HG03457 (cell line): ENCODE results near the gene ADAM12.

Experiments used
- ATAC-seq: cut with Tn5 transposase; IDR thresholded peaks from one replicate; pipeline ENCODE4 v1.9.1; 2021; ENCODE audit warnings: moderate number of reproducible peaks; ENCODE audit not compliant: unreplicated experiment

The ADAM12 gene

DNA sequence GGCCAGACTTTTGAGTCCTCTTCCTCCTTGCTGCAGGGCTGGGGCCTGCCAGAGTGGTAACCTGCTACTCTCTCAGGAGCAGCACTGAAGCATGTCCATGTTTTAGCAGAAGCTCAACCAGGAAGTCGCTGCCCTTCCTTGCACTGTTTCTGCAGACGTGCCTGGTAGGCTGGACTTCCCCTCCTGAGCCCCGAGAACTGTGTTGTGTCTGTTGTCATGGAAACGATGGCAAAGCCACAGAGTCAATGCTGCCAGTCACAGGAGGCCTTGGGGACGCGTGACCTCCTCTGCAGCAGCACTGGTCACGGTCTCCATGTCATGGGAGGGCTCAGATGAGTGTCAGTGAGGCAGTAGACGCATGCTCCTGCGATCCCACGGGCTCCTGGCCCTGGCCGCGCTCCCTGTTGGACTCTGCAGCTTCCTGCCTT is 346.5 kb downstream of the ADAM12 start:
- ATAC-seq = peak; percentile 100

DNA sequence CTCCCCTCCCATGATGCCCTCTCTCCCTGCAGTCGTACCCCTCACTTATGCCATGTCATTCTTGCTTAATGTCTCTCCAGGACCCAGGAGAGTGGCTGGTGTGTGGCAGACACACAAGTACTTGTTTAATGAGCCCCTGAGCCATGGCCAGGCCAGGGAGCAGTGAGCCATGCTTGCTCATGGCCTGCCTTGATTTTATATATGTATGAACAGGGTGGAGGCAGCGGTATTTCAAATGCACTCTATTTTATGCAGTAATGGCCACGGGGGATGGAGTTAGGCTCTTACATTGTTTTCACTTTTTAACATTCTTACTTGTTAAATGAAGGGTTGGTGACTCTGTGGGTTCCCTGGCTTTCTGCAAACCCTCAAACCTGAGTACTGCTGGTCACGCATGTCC is 347.2 kb downstream of the ADAM12 start:
- ATAC-seq = no peak

DNA sequence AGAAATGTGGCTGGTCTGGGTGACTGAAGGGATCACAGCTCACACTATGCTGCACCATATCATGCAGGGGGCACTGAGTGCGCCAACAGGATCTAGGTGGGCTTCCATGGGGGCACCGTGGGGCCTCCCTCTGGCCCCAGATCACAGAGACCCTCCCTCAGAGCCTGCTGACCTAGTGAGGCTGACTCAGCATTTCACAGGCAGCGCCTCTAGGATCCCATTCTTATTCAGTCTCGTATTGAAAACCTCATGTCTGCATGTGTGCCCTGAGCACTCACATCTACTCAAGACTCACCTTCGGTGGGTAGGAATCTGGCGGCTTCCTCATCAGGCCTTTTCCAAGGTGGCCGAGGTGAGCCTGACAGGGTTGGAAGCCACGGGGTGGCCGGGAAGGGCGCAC is 350.3 kb downstream of the ADAM12 start:
- no peak for ATAC-seq

DNA sequence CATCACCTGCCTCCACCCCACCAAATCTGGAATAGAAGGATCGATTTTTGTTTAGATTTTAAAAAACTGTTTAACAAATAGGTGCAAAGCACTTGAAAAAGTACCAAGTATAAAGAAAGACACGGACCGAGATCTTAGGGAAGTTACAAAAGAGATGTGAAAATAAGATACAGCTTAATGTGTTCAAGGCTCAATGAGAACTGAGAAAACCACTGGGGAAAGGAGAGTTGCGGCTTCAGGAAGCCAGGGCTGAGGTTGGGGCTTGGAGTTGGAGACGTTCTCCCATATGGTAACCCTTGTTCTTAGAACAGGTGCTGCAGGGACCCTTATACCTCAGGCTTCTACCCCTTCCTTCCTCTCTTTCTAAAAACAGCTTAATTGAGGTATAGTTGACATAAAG is 351.8 kb downstream of the ADAM12 start:
- no peak for ATAC-seq

DNA sequence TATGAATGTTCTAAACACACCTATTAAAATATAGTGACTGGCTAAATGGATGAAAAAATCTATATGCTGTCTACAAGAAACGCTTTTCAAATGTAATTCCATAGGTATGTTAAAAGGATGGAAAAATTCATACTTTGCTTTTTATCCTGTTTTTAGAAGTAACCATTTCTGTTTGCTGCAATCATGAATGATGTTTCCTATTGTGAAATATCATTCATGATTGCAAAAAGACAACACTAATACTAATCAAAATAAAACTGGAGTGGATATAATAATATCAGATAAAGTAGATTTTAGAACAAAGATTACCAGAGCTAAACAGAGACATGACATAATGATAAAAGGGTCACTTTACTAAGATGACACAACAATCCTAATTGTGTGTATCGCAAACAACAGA is 353.7 kb downstream of the ADAM12 start:
- no peak for ATAC-seq

DNA sequence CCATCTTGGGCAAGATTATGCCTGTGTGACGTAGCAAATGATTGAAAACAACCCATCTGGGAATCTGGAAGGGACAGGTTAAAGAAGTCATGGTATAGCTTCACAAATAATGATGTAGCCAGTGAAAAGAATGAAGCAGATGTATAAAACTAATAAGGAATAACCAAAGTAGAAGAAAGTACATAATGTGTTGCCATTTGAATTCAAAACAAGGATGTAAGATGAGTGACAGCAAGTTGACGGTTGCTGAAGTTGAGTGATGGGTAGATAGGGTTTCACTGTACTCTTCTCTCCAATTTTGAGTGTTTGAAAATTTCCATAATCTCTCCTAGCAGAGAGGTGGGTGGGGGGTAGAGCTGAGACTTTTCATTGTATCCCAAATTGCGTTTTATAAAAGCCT is 358.3 kb downstream of the ADAM12 start:
- ATAC-seq = no peak

DNA sequence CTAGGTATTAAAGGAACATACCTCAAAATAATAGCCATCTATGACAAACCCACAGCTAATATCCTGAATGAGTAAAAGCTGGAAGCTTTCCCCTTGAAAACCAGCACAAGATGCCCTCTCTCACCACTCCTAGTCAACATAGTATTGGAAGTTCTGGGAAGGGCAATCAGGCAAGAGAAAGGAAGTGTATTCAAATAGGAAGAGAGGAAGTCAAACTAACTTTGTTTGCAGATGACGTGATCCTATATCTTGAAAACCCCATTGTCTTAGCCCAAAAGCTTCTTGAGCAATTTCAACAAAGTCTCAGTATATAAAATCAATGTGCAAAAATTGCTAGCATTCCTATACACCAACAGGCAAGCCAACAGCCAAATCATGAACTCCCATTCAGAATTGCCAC is 360.6 kb downstream of the ADAM12 start:
- no peak for ATAC-seq

DNA sequence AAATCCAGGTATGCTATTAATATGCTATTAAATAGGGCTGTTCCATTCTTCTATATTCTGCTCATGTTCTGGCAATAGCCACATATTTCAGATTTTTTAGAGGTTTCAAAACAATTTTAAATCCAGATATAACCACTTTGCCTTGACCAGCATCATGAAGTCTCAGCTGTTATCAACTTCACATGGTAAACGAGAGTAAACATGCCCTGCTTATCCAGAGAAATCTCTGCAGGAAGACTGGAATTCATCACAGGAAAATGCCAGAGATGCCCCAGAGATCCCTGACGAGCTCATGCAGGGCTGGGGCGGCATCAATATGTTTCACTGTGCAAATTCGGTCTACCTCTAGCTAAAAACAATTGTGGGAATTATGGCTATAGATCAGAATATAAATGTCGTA is 365.4 kb downstream of the ADAM12 start:
- ATAC-seq = no peak

DNA sequence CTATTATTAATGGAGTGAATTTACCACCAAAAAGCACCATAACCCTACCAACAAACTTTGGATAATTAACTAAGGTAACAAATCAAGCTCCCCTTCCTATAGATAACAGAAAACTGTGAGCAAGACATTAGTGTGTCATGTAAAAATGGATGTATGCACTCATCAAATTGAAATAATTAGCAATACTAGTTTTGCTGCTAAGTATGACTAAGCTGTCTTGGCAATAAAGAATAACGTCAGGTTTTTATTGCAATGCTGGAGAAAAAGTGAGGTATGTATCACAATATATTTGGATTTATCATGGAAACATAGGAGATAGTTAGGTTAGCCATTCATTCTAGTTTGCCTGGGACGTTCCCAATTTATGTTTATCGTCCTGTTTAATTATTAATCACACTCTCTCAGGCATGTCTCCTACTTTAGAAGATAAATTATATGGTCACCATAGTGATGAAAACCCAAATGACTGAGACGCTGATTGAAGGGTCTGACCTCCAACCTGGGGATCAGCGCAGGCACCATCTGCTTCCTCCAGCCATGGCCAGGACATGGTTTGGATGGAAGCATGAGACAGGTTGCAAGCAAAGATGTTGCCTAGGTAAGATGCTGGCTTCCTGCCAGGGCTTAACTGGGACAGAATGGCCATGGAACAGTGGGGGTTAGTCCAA is 366.3 kb downstream of the ADAM12 start:
- no peak for ATAC-seq

DNA sequence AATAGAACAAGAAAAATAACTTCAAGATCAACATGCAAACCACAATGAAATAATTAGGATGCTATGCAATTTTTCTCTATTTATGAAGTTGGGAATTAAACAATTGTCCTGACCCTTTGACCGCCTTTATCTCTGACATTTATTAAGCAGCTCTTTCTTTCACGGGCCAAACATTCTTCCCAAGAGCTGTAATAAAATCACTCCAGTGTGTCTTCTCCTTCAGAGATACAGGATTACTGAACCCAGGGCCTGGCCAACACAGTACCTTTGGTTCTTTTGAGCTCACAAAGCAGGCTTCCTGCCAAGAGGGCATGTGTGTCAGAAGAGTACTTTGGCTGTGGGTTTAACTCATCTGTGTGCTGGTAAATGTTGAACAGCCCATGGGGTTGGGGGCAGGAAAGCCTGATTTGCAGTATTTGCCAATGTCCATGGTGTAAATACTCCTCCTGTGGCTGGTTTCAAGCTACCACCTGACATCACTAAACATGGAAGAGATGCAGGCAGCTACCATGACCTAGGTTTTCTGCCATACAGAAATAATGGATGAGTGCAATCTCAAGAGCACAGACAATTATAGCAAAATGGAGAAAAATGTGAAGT is 370.2 kb downstream of the ADAM12 start:
- ATAC-seq = no peak

DNA sequence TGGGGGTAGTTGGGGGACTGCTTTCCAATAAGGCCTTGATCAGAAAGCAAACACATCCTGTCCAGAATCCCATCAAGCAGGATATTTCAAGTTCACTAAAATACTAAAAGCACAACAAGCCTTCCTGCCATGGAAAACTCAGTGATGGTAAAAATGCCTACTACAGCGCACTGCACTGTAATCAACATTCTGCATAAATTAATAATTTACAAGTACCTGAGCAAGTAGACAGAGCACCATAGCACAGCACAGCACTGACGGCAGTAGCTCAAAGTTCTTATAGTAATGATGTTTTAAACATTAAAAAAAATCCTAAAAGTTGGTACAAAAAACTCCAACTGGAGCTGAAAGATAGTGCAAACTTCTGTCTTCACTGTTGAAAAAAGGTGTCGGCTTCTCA is 371.4 kb downstream of the ADAM12 start:
- ATAC-seq = no peak

DNA sequence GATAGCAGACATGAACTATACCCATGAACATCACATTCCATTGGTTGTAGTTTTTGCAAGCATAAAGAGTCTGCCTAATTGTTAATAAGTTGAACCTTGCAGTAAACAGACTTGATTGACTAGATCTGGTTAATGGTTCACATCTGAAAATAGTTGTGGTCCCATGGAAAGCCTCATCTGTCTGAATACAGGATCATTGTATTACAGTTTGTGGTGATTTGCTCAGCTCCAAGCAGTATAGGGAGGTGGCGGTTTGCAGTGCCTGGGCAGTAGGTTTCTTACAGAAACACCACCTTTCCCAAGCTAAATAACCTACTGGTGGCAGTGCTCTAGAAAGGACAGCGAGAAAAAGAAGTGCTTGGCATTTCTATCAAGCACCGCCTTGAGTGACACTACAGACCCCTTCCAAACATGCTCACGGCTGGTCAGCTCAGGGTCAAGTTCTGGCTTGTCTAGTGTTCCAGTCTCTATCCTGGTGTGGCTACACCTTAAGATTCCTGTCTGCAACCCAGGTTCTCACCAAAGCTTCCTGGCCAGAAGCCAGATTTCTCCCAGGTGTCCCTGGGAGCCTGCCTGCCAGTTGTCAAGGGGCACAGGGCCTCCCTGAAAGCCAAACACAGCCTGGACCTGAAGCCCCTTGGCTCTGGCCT is 372.0 kb downstream of the ADAM12 start:
- no peak for ATAC-seq

DNA sequence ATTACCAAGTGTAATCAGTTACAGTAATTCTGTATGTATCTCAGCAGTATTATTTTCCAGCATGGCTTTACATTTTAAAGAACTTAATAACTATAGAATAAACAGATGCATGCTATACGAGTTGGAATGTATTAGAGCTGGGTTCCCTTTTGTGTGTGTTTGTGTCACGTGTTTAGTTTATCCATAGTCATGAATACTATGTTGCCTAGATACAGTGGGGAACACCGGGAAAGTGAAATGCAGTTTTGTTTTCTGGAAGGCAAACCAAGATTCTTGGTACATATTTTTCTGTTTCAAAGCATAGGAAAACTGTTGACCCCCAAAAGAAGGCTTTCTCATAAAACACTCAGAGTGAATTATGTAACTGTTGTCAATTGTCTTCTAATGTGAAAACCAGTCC is 372.9 kb downstream of the ADAM12 start:
- ATAC-seq = no peak

DNA sequence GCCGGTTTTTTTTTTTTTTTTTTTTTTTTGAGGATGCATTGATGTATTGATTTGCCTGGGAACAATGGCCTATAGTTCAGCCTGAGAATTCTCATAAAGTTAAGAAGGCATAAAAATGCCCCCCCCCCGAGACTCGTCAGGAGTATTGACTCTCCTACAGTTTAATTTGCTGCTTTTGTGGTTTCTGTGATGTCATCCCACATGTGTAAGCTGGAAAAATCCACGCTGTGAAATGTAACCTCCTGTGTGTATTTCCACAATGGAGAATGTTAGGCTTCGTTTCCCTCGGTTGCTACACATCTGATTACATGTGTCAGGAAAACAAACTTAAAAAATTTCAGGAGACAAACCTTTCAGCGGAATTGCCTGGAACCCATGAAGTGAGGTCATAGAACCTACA is 374.0 kb downstream of the ADAM12 start:
- no peak for ATAC-seq

DNA sequence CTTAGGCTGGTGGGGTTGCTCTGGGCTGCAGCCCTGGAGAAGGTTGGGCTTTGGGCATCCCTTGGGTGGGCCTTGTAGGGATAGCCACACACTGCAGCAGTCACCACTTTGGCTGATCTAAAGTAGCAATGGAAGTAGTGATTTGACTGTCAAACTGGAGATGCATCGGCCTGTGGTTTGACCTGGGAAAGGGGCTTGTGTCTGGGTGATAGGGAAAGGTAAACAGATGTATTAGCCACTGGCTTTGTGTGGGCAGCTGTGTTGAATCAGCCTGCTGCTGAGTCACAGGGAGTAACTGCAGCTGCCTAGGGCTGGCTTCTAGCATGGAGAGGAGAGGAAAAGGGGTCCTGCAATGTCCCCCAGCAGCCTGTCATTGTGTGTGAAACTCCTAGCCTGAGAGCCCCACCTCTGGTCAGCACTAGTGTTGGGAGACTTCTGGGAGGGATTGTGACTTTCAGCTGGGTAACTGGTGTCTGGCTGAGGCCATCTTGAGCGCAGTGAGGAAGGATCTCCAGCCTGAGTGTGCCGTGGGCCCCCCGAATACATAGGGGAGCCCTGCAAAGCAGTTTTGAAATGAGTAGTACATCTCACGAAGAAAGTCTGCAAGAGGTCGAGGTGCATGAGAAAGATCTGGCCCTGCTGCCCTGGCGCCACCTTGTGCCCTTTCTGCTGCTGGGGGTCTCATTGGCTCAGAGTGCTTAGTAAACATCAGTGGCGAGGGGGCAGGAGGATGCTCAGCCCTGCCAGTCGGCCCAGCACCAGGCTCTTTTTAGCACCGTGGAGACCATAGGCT is 374.6 kb downstream of the ADAM12 start:
- ATAC-seq = no peak

DNA sequence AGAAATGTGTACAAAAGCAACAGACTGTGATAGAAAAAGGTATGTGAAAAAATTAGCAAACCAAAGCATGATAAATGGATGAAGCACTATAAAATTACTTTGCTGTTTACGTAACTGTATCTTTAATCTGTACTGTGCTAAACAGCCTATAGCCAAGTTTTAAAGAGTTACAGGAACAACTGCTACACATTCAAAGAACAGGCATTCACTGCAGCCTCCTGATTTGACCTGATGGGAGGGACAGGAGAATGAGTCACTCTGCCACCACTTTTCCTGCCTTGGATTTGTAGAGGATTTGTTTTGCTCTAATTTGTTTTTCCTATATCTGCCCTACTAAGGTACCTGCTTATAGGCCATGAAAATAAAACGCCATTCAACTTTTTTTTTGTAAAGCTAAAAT is 375.8 kb downstream of the ADAM12 start:
- ATAC-seq = no peak

DNA sequence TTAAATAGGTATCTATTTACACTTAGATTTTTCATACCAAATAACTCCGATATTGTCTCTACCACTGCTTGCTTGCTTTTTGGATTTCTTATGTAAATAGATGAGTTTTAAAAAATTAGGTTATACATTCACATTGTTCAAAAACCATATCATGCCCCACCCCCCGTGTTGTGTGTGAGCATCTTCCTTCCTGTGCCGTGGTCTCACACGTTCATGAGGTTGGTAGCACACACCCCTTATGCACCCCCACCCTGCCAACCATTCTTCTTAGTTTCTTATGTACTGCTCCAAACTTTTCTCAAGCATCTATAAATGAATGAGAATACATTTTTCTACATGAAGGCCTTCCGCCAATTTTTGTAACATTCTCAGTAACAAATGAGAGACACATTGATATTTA is 376.3 kb downstream of the ADAM12 start:
- no peak for ATAC-seq

DNA sequence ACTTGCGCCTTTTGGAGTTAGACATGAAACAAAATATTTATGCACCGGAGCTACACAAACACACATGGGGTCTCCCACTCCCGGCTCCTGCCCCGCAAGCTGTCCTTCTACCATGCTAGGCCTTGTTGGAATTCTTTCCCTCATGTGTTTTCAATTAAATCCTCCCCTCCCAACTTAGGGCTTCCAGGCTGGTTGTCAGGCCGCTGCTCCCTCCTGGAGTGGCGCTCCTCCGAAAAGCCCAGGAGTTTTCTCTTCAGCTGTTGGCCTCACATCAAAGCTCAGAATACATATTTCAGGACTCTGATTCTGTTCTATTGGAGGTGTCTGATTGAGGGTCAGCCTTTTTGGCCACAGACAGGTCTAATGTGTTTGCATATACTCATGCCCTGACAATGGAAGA is 378.6 kb downstream of the ADAM12 start:
- ATAC-seq = no peak

DNA sequence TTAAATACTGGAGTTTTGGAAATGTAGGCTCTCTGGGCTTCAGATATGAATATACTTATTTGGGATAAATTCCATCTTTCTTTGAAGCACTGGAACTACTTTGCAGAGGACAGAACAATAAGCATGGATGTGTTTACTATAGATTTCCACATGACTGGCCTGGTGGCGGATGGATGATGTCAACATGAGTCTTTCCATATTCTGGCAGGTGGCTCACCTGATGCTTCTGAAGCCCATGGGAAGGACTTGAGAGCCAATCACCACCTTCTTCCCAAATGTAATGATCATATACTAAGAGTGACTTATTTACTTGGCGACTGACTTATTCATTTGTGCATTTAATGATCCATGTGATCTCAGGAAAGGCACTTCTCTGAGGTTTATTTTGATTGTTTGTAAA is 381.4 kb downstream of the ADAM12 start:
- ATAC-seq = no peak

DNA sequence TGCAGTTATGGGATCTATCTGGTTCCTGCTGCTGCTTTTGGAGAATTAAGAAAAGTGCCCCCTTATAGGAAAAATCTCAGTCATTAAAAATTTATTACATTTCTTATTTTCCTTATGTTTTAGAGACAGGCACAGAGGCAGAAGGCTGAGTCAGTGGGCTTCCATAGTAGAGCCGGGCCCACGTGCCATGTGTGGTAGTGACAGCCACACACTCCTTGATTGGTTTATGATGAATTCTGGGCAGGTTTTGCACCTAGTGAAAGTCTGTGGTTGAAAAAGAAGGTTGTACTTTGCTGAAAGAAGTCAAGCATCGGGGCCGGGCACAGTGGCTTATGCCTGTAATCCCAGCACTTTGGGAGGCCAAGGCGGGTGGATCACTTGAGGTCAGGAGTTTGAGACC is 382.0 kb downstream of the ADAM12 start:
- no peak for ATAC-seq

DNA sequence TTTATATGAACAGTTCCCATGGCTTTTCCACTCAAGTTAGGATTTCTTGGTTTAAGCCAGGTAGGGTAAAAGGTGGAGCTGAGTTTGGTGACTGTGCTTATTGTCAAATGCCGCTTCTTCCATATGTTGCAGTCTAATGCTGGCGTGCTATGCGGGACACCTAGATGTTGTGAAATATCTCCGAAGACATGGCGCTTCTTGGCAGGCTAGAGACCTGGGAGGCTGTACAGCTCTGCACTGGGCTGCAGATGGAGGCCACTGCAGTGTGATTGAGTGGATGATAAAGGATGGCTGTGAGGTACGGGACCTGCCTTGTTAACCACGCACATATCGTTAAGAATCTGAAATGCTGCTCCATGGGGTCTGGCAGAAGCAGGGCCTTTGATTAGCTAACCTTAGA is 383.5 kb downstream of the ADAM12 start:
- ATAC-seq = no peak

DNA sequence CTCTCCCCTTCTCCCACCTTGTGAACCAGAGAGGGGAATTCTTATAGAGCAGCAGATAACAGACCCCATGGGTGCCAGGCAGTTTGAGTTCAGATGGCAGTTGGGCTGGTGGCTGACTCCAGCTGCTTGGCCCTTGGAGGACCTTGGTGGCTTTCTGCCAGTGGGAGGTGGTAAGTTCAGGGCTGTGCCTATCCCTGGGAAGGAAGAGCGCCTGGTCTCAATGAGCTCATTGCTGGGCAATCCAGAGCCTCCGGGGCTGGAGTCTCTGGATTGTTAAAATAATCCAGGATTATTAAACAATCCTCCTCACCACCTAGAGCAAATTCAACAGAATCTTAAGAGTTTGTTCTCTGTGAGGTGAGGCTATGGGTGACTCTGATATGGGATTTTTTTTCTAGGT is 386.7 kb downstream of the ADAM12 start:
- ATAC-seq = no peak
